K562 (cell line): ENCODE measurements around the gene STAU1. TPM values are rescaled to one million over a fixed set of nuclear protein-coding genes. Genes with fewer than 3 reads are reported as not detected.
A peak's percentile ranks its signal among the peaks of the same experiment; 100 is the strongest.

Source experiments
- ATF7 ChIP-seq: fragments of 450-650 bp; IDR thresholded peaks from 2 replicates; pipeline ENCODE4 v1.7.1; 2014; ENCODE audit warnings: mild to moderate bottlenecking, moderate library complexity
- BHLHE40 ChIP-seq: IDR thresholded peaks from 2 replicates; pipeline ENCODE4 v1.6.1; 2011; ENCODE audit warnings: low read length, improper control_type of control experiment
- CC2D1A ChIP-seq: fragments of 450-650 bp; IDR thresholded peaks from 2 replicates; pipeline ENCODE4 v1.6.1; 2017; ENCODE audit warnings: mild to moderate bottlenecking
- EHMT2 ChIP-seq: fragments of 450-650 bp; IDR thresholded peaks from 2 replicates; pipeline ENCODE4 v1.6.1; 2018; ENCODE audit warnings: antibody characterized with exemption
- HNRNPH1 ChIP-seq: fragments of 200-400 bp; formaldehyde crosslinking; optimal IDR thresholded peaks from 2 replicates; pipeline ENCODE3; 2017; ENCODE audit warnings: low read depth, mild to moderate bottlenecking, low read length, moderate library complexity
- RB1 ChIP-seq: fragments of 450-650 bp; IDR thresholded peaks from 2 replicates; pipeline ENCODE4 v1.6.1; 2017; ENCODE audit warnings: low read depth, mild to moderate bottlenecking
- TEAD1 ChIP-seq, 2 experiments: fragments of 450-650 bp in 1 of 2; sonication (generic) in 1 of 2; formaldehyde crosslinking; IDR thresholded peaks; 2 replicates each; pipeline versions ENCODE4 v1.4.0 to v1.8.0; 2020 to 2022; ENCODE audit warnings: mild to moderate bottlenecking in 2 of 2, missing genetic modification reagents in 1 of 2
- ZEB2 ChIP-seq: fragments of 450-650 bp; IDR thresholded peaks from 2 replicates; pipeline ENCODE4 v1.6.1; 2016
- ZNF583 ChIP-seq: fragments of 250-450 bp; sonication (Bioruptor Pico); IDR thresholded peaks from 2 replicates; pipeline ENCODE4 v1.4.0; 2020
- ZNF77 ChIP-seq: fragments of 250-450 bp; sonication (Bioruptor Pico); IDR thresholded peaks from 2 replicates; pipeline ENCODE4 v1.5.0; 2020
- ZZZ3 ChIP-seq: fragments of 450-650 bp; IDR thresholded peaks from 2 replicates; pipeline ENCODE4 v1.6.1; 2016; ENCODE audit warnings: antibody characterized with exemption, mild to moderate bottlenecking, moderate library complexity
- polyA plus RNA-seq, 8 experiments: library from polyadenylated mRNA; depleted of rRNA in 4 of 8; stranded (reverse) in 5 of 8; unstranded in 3 of 8; fragments of >200 nt; fragmentation: Nextera tagmentation in 2 of 8; fragmentation: Illumina TruSeq in 1 of 8; extraction: Ambion mirVana in 2 of 8; extraction: Trizol in 1 of 8; gene quantifications; 2 replicates each; pipeline versions ENCODE4 v1.2.1 to v1.2.3, GENCODE V29; 2011 to 2014; ENCODE audit warnings: inconsistent platforms in 1 of 8, missing spikeins in 1 of 8
- total RNA-seq, 7 experiments: library from RNA; depleted of rRNA in 6 of 7; stranded (reverse); fragments of >200 nt in 6 of 7; fragmentation: Illumina TruSeq in 2 of 7; extraction: Trizol in 2 of 7; gene quantifications; 2 replicates each; pipeline versions ENCODE4 v1.2.1 to v1.2.3, GENCODE V29; 2011 to 2021; ENCODE audit warnings: low replicate concordance in 1 of 7
- TF ChIP-seq, protein P1 (sequence below): fragments of 450-650 bp; formaldehyde crosslinking; IDR thresholded peaks from 2 replicates; pipeline ENCODE4 v1.4.0; 2020; ENCODE audit warnings: mild to moderate bottlenecking, moderate library complexity
- TF ChIP-seq, protein P2 (sequence below): fragments of 450-650 bp; IDR thresholded peaks from 2 replicates; pipeline ENCODE4 v1.6.1; 2016; ENCODE audit warnings: mild to moderate bottlenecking
- TF ChIP-seq, protein P3 (sequence below): fragments of 250-450 bp; sonication (Bioruptor Pico); IDR thresholded peaks from 2 replicates; pipeline ENCODE4 v1.4.0; 2020
- TF ChIP-seq, protein P4 (sequence below): fragments of 250-450 bp; sonication (Bioruptor Pico); IDR thresholded peaks from 2 replicates; pipeline ENCODE4 v1.9.0; 2021; ENCODE audit warnings: mild to moderate bottlenecking, inconsistent platforms
- TF ChIP-seq, protein P5 (sequence below), 2 experiments: IDR thresholded peaks; 2 replicates each; pipeline ENCODE4 v1.6.1; 2011; ENCODE audit warnings: borderline replicate concordance in 1 of 2, control low read depth in 1 of 2, low read depth in 1 of 2, low read length in 1 of 2, mild to moderate bottlenecking in 1 of 2, mixed read lengths in 1 of 2, moderate library complexity in 1 of 2; ENCODE audit not compliant: insufficient read depth in 1 of 2, insufficient read length in 1 of 2, poor library complexity in 1 of 2, severe bottlenecking in 1 of 2; ENCODE audit errors: extremely low read depth in 1 of 2
- TF ChIP-seq, protein P6 (sequence below): fragments of 450-650 bp; IDR thresholded peaks from 2 replicates; pipeline ENCODE4 v1.7.0; 2016; ENCODE audit warnings: borderline replicate concordance

Gene STAU1
- total and polyA plus RNA-seq, 9 of the 15 experiments (the other 6 are each of a cell fraction or from before 2014, with no cell fraction given), result 18.0 to 106 (median 50.6) TPM

DNA sequence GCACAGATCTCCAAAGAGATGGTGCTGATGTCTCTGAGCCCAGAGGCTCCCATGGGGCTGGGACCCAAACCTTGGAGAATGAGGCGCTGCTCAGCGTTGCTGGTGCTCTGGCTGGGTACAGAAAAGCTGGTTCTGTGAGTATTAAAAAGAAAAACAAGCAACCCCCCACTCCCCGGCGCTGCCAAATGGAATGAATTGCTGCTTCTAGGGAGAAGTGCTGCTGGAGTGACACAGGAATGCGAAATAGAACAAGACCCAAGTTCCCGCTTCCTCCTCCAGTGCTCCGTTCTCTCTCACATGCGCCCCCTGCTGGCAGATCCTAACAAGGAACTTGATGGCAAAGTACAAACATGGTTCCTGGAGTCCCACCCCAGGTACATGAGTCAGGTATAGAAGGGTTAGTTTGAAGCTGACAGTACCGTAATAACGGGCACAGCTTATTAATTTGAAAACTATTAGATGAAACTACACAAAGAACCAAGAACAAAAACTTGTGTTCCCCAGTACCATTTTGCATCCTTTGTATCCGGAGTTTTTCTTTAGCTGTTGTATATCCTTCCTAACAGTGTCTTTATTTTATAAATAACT is 29.0 kb upstream of the STAU1 start (continued):
- TF ChIP-seq, protein P1, sequence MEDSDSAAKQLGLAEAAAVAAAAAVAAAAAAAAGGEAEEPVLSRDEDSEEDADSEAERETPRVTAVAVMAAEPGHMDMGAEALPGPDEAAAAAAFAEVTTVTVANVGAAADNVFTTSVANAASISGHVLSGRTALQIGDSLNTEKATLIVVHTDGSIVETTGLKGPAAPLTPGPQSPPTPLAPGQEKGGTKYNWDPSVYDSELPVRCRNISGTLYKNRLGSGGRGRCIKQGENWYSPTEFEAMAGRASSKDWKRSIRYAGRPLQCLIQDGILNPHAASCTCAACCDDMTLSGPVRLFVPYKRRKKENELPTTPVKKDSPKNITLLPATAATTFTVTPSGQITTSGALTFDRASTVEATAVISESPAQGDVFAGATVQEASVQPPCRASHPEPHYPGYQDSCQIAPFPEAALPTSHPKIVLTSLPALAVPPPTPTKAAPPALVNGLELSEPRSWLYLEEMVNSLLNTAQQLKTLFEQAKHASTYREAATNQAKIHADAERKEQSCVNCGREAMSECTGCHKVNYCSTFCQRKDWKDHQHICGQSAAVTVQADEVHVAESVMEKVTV (CRISPR knock-in tag), result peak; percentile 61
- TF ChIP-seq, protein P2, sequence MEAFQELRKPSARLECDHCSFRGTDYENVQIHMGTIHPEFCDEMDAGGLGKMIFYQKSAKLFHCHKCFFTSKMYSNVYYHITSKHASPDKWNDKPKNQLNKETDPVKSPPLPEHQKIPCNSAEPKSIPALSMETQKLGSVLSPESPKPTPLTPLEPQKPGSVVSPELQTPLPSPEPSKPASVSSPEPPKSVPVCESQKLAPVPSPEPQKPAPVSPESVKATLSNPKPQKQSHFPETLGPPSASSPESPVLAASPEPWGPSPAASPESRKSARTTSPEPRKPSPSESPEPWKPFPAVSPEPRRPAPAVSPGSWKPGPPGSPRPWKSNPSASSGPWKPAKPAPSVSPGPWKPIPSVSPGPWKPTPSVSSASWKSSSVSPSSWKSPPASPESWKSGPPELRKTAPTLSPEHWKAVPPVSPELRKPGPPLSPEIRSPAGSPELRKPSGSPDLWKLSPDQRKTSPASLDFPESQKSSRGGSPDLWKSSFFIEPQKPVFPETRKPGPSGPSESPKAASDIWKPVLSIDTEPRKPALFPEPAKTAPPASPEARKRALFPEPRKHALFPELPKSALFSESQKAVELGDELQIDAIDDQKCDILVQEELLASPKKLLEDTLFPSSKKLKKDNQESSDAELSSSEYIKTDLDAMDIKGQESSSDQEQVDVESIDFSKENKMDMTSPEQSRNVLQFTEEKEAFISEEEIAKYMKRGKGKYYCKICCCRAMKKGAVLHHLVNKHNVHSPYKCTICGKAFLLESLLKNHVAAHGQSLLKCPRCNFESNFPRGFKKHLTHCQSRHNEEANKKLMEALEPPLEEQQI, result 0 out of 2 replicates have a peak, but pooled peaks have one; percentile 24
- peak; percentile 48; the same call in 1 of the 2 replicates for TF ChIP-seq EHMT2
- 0 out of 2 replicates have a peak, but pooled peaks have one; percentile 36 for TF ChIP-seq CC2D1A
- TF ChIP-seq, protein P3, sequence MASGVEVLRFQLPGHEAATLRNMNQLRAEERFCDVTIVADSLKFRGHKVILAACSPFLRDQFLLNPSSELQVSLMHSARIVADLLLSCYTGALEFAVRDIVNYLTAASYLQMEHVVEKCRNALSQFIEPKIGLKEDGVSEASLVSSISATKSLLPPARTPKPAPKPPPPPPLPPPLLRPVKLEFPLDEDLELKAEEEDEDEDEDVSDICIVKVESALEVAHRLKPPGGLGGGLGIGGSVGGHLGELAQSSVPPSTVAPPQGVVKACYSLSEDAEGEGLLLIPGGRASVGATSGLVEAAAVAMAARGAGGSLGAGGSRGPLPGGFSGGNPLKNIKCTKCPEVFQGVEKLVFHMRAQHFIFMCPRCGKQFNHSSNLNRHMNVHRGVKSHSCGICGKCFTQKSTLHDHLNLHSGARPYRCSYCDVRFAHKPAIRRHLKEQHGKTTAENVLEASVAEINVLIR (CRISPR knock-in tag), result no peak
- TF ChIP-seq, protein P4, sequence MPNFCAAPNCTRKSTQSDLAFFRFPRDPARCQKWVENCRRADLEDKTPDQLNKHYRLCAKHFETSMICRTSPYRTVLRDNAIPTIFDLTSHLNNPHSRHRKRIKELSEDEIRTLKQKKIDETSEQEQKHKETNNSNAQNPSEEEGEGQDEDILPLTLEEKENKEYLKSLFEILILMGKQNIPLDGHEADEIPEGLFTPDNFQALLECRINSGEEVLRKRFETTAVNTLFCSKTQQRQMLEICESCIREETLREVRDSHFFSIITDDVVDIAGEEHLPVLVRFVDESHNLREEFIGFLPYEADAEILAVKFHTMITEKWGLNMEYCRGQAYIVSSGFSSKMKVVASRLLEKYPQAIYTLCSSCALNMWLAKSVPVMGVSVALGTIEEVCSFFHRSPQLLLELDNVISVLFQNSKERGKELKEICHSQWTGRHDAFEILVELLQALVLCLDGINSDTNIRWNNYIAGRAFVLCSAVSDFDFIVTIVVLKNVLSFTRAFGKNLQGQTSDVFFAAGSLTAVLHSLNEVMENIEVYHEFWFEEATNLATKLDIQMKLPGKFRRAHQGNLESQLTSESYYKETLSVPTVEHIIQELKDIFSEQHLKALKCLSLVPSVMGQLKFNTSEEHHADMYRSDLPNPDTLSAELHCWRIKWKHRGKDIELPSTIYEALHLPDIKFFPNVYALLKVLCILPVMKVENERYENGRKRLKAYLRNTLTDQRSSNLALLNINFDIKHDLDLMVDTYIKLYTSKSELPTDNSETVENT, result no peak
- 0 out of 2 replicates have a peak, but pooled peaks have one; percentile 33 for TF ChIP-seq ZZZ3
- TF ChIP-seq, protein P5, sequence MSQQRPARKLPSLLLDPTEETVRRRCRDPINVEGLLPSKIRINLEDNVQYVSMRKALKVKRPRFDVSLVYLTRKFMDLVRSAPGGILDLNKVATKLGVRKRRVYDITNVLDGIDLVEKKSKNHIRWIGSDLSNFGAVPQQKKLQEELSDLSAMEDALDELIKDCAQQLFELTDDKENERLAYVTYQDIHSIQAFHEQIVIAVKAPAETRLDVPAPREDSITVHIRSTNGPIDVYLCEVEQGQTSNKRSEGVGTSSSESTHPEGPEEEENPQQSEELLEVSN (IDR thresholded peaks at IDR 0.05; ENCODE audit: borderline replicate concordance in 1 of 2, extremely low read depth in 1 of 2, insufficient read depth in 1 of 2, insufficient read length in 1 of 2, low read depth in 1 of 2, low read length in 1 of 2, poor library complexity in 1 of 2, severe bottlenecking in 1 of 2), result peak in 1 of 2 experiments; percentile 55
- TF ChIP-seq TEAD1 (CRISPR knock-in tag; IDR thresholded peaks at IDR 0.05), result 0 out of 4 replicates have a peak, but pooled peaks of 1 of the 2 experiments have one; percentile 43
- peak; percentile 81; the same call in 1 of the 2 replicates for TF ChIP-seq RB1
- TF ChIP-seq ATF7, result 0 out of 2 replicates have a peak, but pooled peaks have one; percentile 22
- TF ChIP-seq BHLHE40, result 0 out of 2 replicates have a peak, but pooled peaks have one; percentile 2
- TF ChIP-seq ZEB2, result 0 out of 2 replicates have a peak, but pooled peaks have one; percentile 17
- TF ChIP-seq HNRNPH1, result no peak
- TF ChIP-seq ZNF77 (CRISPR knock-in tag), result no peak
- no peak for TF ChIP-seq ZNF583
- TF ChIP-seq, protein P6, sequence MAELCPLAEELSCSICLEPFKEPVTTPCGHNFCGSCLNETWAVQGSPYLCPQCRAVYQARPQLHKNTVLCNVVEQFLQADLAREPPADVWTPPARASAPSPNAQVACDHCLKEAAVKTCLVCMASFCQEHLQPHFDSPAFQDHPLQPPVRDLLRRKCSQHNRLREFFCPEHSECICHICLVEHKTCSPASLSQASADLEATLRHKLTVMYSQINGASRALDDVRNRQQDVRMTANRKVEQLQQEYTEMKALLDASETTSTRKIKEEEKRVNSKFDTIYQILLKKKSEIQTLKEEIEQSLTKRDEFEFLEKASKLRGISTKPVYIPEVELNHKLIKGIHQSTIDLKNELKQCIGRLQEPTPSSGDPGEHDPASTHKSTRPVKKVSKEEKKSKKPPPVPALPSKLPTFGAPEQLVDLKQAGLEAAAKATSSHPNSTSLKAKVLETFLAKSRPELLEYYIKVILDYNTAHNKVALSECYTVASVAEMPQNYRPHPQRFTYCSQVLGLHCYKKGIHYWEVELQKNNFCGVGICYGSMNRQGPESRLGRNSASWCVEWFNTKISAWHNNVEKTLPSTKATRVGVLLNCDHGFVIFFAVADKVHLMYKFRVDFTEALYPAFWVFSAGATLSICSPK, result no peak
